ENCODE data around the gene FAR2.
A peak's percentile ranks its signal among the peaks of the same experiment; 100 is the strongest.
"Not testable (repeated sequence)": the region's sequence is repeated elsewhere in the genome, so short reads cannot be mapped to it uniquely, and the experiment has no call there.

FAR2 gene

GRCh38 chr12:29320295-29321085 is 171.4 kb downstream of the FAR2 start:
- DNase-seq (ENCODE audit: low read depth in 2 of 2, low spot score in 1 of 2): no peak

- no peak for DNase-seq (ENCODE audit: low read depth in 2 of 2, low spot score in 1 of 2)
Observed at GRCh38 chr12:29322157-29322556, 173.1 kb downstream of the FAR2 start.

DNA sequence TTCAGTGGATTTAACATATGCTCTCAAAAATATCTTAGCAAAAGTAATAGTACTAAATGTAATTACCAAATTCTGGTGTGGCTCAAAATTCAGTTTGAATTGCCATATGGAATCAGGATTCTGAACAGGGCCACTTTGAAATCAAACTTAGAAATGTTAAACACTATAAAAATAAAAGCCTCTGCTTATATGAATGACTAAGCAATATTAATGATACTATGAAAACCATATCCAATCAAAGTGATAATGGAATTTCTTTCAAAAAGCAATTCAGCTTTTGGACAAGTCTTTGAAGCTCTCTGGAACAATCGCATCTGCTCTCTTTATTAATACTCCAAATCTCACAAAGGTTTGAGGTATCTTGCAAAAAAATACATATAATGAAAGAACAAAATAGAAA is 180.3 kb downstream of the FAR2 start:
- no peak for DNase-seq (ENCODE audit: low read depth in 2 of 2, low spot score in 1 of 2)

DNA sequence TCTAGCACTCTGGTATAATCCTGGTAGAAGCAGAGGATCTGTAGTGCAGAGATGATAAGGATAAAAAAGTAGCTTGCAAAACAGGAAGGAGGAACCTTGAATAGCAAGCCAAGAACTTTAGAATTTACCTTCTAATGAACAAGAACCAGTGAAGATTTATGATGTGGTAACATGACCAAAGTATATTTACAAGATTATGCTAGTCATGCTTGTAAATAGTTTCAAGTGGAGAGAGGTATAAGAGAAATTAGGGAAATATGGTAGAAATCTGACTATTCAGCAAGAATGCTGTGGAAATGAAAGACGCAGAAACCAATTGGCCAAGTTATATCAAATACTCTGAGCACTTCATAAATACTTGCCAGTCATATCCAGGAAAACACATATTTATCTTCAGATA is 184.1 kb downstream of the FAR2 start:
- no peak for DNase-seq (ENCODE audit: low read depth in 2 of 2, low spot score in 1 of 2)

DNA sequence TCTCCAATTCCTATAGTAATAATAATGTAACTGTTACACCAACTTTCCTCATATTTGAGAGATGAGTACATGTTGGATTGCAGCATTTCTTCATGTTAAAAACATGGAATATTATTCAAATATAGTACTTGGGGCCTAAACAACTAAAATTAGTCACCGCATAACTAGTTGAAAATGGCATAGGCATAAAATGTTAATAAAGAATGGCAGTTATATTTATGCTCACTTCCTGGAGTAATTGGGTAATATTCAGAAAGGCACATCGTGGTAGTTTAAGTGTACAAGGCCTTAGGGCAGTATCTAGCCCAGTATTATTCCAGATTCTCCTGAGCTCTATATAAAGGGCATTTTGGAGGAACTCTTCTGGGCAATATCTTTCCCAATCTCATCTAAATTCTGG is 185.9 kb downstream of the FAR2 start:
- DNase-seq (ENCODE audit: low read depth in 2 of 2, low spot score in 1 of 2): no peak

GRCh38 chr12:29337325-29337724 is 188.2 kb downstream of the FAR2 start:
- DNase-seq (ENCODE audit: low read depth in 2 of 2, low spot score in 1 of 2): no peak

DNA sequence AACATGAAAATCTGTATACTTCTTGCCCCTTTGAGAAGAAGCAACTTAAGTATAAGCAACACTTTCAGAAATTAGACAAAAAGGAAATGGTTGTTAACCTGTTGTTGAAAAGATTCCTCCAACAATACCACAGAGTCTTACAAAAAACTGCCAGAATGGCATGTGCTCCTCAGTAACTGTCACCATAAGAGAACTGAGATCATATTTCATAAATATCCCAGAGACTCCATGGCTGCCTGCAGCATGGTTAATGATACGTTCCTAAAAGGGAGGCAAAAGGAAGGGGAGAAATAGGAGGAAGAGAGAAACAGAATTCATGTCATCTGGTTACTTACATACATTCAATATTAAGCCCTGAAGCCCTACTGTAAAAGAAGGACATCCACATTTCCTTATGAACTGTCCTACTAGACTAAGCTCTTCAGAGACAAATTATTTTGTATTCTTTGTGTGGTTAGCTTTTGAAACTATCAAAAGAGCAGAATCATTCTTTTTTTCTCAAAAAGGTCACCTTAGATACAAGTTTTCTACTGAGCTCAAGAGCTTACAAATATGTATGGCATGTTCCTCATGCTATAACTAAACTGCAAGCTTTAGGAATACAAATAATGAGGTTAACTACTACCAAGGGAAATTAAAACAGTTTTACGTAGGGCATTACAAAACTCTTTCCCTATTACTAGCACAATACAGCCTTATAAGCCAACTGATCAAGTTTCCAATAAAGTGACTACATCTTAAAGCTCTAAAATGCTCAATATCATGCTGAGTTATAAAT is 194.1 kb downstream of the FAR2 start:
- no peak for DNase-seq (ENCODE audit: low read depth in 2 of 2, low spot score in 1 of 2)

DNA sequence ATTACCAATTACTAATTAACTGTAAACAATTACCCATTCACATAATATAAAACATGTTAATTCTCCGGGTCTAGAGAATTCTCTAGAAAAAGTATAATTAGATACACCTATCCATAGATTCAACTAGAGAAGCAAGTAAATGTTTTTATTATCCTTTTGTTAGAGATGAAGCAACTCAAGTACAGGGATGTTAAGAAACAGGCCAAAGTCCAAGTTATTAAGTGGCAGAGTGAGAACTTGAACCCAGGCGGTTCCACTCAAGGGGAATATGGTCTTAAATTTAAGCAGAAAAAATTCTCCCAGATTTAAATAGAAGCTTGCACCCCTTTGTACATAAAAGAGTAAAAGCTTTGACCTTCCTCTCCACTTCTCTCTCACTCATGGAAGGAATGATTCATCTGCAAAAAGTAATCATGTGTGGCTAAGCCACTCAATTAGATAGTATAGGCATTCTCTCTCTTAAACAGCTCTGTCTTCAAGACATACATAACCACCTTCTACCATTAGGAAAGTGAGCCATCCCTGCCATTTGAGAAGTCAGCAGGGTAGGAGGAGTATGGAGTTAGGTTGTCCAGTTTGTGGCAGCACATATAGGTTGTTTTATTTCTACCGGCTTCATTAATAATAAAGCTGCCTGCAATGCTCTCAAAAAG is 197.8 kb downstream of the FAR2 start:
- no peak for DNase-seq (ENCODE audit: low read depth in 2 of 2, low spot score in 1 of 2)

DNA sequence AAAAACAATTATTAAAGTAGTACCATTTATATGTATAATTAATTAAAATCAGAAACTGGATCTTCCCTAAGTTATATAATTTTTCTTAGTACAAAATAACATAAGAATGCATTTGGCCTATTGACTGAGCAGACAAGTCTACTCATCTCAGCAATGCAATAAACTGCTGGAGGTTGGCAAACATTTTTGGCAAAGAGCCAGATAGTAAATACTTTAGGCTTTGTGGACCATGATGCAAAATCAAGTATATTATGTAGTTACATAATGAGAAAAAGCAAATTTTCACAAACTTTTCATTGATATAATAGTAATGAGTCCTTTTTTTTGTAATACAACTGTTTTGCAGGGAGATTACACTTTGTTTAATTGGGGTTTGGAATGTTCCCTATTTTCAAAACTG is 201.0 kb downstream of the FAR2 start:
- DNase-seq (ENCODE audit: low read depth in 2 of 2, low spot score in 1 of 2): no peak

GRCh38 chr12:29354954-29355353 is 205.9 kb downstream of the FAR2 start:
- no peak for DNase-seq (ENCODE audit: low read depth in 2 of 2, low spot score in 1 of 2)

DNA sequence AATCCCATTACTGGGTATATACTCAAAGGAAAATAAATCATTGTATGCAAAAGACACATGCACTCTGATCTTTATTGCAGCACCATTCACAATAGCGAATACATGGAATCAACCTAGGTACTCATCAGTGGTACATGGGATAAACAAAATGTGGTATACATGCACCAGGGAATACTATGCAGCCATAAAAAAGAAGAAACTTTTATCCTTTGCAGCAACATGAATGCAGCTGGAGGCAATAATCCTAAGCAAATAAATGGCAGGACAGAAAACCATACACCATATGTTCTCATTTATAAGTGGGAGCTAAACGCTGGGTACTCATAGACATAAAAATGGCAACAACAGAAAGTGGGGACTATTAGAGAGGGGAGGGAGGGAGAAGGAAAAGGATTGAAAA is 216.0 kb downstream of the FAR2 start:
- DNase-seq (ENCODE audit: low read depth in 2 of 2, low spot score in 1 of 2): no peak

GRCh38 chr12:29374012-29374411 is 224.9 kb downstream of the FAR2 start:
- DNase-seq (ENCODE audit: low read depth in 2 of 2, low spot score in 1 of 2): no peak

- no peak for DNase-seq (ENCODE audit: low read depth in 2 of 2, low spot score in 1 of 2)
Observed at GRCh38 chr12:29374913-29375312, 225.8 kb downstream of the FAR2 start.

DNA sequence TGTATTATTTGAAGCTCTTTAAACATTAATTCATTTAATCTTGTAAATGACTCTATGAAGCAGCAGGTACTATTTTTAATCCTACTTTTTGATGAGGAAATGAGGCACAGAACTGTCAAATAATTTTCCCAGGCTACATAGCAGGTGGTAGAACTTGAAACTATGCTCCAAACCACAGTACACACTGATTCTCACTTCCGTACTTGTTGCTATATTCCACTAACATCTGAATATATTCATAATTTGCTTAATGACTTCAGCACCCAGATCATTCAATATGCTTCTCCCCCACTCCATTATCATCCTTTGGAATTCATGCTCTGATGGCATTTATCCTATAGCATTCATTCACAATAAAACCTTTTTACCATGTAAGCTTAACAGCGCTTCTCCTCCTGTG is 227.0 kb downstream of the FAR2 start:
- no peak for DNase-seq (ENCODE audit: low read depth in 2 of 2, low spot score in 1 of 2)

DNA sequence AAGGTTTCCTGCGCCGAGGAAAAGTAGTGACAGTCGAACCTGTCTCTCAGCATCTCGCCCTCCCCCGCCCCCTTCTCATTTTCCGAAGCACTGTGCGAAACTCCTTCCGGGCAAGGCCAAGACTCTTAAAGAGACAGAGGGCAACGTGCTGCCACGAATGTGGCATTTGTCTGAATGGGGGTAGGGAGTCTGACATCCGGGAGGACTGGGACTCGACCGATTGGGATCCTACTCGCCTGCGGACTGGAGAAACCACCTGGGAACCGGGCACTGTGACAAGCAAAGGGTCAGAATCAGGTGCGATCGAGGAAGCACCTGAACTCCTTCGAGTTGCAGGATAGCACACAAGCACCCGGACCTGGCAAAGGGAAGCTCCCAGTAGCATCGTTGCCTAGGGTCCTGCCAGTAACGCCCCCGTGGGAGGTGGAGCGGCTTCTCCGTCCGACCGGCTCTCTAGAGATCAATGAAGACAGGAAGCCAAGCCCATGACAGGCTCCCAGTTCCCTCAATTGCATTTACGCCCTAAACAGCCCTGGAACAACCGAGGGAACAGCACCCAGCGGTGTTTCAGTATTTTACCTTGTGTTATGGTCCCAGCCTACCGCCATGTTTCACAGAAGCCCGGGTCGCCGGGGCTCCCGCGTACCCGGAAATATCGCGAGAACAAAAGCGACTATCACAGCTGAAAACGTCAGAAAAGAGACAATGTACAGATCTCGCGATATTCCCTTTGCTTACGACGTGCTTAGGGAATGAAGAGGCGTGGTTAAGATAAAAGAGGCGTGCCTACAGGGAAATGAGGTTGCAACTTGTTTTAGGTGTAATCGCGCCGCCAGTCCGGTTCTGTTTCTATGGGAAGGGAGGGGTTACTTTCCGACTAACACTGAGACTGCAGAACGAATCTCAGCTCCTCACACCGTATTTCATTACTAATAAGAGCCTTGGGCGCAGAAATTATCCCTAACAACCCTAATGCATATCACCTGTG is 231.8 kb downstream of the FAR2 start, which contains the start of gene ERGIC2:
TSS of gene ERGIC2 (minus strand) at position 637 of the 988 bp plus-strand sequence. CDS start 9,539 bp downstream, outside the sequence.
- DNase-seq (ENCODE audit: low read depth in 2 of 2, low spot score in 1 of 2): peak; percentile 72 to 78

DNA sequence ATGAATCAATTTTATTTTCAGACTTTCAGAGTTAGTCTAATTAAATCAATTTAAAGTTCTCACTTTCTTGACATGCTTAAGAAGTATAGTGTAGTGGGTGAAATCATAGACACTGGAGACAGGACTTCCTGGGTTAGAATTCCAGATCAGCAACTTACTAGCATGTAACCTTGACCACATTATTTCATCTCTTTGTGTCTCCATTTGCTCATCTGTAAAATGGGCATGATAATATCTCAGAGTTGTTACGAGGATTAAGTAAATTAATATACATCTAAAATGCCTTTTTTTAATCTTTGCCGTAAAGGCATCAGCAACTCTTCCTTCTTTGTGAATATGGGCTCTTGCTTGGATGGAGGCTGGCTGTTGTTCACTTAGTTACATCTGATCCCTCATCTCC is 233.2 kb downstream of the FAR2 start:
- DNase-seq (ENCODE audit: low read depth in 2 of 2, low spot score in 1 of 2): no peak

DNA sequence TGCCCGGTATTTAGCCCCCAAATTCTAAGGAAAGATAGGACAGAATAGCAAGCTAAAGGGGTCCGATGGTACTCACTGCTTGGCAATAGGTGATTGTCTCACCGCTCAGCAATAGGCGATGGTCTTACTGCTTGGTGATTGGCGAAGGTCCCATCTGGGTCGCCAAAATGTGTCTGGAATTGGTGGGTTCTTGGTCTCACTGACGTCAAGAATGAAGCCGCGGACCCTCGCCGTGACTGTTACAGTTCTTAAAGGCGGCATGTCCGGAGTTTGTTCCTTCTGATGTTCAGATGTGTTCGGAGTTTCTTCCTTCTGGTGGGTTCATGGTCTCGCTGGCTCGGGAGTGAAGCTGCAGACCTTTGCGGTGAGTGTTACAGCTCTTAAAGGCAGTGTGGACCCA is 236.1 kb downstream of the FAR2 start:
- DNase-seq (ENCODE audit: low read depth in 2 of 2, low spot score in 1 of 2): not testable (repeated sequence)
